Measurements from ENCODE around the gene CSNK1D. TPM values are rescaled to one million over a fixed set of nuclear protein-coding genes. Genes with fewer than 3 reads are reported as not detected.

Gene CSNK1D
- total RNA-seq, 1 donor from 2014 or later: 50.3 TPM

DNA sequence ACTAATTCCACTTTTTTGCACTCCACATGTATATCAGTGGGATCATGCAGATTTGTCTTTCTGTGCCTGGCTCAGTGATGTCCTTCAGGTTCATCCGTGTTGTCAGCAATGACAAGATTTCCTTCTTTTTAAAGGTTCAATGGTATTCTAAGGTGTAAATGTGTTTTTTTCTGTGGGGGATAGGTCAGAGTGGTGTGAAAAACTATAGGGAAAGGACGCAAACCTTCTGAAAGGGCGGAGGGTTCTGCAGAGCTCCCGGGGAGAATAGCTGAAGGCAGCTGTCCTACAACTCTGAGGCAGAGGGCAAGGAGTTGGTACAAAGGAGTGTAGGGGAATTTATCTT lies 21.9 kb upstream of the CSNK1D start:
- no peak for DNase-seq (ENCODE audit: low spot score)

DNA sequence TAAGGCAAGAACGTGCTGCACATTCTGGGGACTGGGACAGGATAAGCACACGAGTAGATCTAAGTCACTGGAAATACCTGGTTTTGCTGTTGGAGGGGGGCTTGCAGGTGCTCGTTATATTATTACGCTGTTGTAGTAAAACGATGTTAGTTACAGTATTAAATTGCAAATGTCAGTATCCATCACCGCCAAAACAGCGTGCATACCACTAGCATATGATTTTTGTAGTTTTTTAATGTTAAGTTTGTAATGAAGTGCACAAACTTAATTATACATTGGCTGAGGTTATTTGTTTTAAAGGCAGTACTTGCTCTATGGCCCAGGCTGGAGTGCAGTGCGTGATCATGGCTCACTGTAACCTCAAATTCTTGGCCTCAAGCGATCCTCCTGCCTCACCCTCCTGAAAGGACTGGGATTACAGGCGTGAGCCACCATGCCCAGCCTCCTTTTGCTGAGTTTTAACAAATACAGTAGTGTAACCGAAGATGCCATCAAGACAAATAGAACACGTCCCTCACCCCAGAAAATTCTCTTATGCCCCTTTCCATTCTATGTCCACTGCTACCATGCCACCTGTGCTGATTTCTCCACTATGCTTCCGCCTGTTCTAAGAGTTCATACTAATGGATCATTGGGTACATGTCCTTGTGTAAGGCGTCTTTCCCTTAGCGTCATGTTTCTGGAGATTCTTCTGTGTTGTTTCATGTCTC lies 20.7 kb upstream of the CSNK1D start:
- no peak for DNase-seq (ENCODE audit: low spot score)

DNA sequence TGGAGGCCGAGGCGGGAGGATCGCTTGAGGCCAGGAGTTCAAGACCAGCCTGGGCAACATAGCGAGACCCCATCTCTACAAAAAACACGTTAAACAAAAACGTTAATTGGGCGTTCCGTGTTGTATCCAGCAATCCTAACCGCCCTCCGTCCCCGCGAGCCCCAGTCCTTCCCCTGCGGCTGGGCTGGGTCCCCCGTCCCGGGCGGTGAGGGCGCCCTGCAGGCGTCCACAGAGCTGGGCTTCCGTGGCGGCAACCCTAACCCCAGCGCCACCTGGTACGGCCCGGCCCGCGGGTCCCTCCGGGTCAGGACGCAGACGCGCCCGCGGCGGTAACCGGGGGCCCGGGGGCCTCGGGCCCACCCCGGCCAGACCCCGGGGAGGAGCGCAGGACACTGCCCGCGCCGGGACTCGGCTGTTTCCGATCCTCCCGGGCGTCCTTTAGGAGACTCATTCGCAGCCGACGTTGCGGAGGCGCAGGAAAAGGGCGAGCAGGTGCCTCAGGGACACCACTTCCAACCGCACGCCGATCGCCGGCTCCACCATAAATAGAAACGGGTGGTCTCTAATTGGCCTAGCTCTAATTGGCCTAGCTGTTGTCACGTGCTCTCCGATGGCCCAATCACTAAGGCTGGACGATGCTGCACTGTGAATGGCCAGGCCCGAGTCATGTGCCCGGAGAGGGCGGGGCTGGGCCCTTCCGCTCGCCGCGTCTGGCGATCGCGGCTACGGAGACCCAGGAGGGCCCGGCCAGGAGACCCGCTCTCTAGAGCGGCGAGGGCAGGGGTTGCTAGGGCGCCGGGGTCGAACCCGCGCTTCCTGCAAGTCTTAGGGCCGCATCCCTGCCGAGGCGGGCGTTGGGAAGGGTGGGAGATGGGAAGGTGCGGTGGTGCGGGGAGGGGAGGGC lies 19.0 kb upstream of the CSNK1D start:
- peak; percentile 99 for DNase-seq (ENCODE audit: low spot score)

DNA sequence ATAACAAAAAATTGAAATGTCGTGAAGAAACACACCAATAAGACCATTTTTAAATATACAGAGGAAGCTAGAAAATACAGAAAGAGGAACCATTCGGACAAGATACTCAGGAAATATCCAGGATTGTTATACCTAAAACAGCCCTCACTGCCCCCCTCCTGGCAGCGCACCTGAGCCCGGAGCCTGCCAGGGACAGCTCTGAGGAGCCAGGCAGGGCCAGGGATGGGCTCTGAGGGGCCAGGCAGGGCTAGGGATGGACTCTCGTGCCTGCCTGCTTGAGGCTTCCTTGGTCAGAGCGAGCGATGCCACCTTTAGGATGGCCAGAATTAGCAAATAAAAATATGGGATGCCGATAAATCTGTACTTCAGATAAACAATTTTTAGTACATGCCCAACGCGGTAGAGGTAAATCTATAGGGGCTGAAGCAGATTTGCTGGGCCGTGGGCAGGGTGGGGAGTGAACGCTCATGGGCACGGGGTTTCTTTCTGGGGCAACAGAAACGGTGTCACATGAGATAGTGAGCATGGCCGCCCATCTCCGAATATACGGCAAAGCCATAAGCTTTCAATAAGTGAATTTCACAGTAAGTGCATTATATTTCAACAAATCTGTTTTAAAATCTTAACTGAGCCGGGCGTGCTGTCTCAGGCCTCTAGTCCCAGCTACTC lies 18.2 kb upstream of the CSNK1D start:
- no peak for DNase-seq (ENCODE audit: low spot score)

DNA sequence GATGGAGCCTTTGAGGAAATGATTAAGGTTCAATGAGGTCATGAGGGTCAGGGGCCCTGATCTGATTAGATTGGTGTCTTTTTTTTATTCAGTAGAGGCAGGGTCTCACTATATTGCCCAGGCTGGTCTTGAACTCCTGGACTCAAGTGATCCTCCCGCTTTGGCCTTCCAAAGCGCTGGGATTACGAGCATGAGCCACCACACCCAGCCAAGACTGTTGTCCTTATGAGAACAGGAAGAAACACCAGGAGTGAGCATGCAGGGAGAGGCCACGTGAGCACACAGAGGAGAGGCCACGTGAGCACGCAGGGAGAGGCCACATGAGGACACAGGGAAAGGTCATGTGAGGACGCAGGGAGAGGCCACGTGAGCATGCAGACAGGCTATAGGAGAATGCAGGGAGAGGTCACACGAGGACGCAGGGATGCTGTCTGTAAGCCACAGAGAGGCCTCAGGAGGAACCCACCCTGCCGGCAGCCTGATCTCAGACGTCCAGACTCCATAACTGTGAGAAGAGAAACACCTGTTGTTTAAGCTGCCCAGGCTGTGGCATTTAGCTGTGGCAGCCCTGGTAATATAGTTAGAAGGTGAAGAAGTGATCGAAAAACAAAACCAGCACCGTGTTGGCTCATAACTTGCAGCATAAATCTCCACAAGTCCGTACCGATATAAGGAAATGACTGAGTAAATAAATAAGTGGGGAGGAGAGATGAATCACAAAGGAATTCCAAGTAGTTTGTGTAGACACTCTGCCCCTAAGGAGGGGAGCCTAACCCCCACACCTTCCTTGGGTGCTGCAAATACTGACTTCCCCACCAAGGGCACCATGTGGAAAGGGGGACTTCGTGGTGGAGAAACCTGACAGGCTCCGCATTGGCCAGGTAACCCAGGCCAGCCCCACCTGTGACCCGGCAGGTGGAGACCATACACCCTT lies 14.6 kb upstream of the CSNK1D start:
- no peak for DNase-seq (ENCODE audit: low spot score)

DNA sequence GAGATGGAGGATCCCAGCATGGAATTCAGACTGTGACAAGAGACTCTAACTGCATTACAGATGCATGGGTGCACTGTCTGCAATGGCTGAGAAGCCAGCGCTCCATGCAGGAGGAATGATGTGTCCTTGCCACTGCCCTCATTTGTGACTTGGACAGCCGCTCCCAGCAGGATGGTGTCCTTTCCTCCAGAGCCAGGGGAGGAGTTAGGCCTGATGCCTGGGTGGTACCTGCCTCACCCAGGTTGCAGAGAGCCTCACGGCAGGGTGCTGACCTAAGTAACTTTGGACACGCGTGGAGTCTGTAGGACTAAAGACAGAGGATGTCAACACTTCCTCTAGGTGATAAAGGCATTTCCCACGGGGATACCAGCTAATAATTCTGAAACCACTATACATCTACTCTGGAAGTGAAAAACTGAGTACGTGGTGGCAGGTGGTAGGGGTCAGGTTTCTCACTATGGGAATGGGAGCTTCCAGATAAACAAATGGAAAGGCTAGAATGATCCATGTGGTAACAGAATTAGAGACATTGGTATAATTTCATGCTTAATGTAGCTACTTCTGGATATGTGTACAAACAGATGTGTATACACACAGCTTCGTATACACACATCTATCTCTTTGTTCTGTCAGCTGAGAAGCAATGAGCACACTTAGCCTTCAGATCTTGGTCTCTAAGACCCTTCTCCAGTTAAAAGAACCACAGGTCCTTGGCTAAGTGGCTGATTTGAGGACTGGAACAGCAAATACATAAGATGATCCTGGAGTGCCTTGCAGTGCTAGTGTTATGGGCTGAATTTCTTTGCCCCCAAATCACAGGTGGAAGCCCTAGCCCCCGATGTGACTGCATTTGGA lies 13.7 kb upstream of the CSNK1D start:
- no peak for DNase-seq (ENCODE audit: low spot score)

DNA sequence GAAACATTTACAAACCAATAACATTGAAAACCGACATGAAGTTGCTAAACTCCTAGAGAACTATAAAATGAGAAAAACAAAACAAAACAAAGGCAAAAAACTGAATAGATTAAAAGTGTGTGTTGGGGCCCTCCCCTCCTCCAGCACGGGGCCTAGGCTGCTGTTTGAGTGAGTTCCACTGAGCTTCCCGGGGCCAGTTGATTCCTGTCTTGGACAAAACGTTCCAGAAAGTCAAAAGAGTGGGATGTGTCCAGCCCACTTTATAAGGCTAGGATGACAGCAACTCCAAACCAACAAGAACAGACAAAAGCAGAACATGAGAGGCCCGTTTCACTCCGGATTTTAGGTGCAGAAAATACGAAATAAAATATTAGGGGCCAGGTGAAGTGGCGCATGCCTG lies 11.6 kb upstream of the CSNK1D start:
- DNase-seq (ENCODE audit: low spot score): no peak

DNA sequence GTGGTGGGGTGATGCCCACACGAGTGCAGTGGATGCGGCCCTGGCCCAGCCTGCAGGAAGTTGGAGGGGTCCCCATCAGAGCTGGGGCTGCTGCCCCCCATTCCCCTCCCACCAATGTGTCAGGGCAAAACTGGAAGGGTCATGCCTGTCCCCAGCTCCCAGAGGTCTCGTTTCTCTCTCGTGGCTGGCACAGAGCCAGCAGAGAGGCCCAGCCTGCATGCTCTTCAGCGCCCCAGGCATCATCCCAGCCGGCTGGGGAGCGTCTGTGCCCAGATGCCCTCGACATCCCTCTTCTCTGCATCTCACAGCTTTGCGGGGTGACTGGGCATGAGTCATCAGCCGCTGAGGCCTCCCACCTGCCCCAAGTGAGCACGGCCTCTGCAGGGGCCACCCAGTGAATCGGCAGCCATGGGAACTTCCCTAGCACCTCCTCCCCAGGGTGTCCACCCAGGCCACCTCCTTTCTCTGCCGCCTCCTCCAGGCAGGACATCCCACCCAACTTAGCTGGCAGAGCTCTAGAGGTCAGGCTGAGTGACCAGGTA lies 9.8 kb upstream of the CSNK1D start:
- DNase-seq (ENCODE audit: low spot score): peak; percentile 54

DNA sequence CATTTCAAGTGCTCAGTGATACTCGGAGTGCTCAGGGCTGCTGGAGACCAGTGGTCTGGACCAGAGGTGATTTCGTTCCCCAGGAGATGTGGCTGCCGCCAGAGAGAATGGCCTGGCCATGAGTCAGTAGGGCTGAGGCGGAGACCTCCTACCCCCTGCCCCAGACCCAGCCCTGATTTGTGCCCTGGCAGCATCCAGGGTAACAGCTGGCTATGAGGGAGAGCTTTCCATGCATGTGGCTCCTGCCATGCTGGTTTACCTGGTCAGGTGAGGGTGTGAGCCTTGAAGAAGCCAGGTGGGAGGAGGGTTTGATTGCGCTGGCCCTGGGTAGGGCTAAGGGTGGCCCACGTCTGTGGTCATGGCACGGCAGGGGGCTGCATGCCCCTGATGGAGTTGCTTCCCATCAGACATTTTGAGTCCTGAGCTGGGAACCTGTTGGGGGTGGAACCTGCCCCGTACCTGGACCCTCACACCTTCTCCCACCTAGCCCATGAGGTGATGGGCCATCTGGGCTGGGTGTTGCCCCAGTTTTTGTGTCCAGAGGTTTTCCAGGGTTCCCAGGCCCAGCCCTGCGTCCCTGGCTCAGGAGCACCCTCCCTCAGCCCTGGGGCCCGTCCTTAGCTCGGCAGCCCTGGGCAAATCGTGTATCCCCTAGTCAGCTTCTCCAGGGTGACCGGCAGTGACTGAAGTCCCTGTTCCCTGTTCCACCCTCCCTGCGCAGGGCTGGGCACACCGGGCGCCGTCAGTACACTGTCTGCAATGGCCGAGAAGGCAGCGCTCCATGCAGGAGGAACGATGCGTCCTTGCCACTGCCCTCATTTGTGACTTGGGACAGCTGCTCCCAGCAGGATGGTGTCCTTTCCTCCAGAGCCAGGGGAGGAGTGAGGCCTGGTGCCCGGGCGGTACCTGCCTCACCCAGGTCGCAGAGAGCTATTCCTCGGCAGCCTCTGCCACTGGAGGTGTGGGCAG lies 9.0 kb upstream of the CSNK1D start:
- no peak for DNase-seq (ENCODE audit: low spot score)

DNA sequence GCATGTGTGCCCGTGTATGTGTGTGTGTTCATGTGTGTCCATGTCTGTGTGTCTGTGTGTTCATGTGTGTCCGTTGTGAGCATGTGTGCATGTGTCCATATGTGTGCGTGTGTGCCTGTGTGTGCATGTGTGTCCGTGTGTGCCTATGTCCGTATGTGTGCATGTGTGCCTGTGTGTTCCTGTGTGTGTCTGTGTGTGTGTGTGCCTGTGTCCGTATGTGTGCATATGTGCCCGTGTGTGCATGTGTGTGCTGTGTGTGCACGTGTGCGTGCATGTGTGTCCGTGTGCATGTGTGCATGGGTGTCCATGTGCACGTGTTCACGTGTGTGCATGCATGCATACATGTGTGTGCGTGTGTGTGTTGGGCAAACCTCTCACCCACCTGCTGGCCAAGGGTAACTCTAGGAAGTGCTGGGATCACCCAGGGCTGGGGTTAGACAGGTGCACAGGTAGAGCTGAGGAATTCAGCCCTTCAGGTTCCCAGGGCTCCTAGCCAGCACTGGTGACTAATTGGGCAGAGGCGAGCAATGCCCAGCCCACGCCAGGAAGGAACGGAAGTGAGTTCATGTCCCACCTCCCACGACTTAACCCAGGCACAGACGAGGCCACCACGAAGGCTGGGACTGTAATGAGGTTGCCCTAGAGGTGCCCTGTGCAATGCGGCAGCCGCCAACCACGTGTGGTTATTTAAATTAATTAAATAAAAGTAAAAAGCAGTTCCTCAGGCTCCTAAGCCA lies 8.2 kb upstream of the CSNK1D start:
- DNase-seq (ENCODE audit: low spot score): no peak

DNA sequence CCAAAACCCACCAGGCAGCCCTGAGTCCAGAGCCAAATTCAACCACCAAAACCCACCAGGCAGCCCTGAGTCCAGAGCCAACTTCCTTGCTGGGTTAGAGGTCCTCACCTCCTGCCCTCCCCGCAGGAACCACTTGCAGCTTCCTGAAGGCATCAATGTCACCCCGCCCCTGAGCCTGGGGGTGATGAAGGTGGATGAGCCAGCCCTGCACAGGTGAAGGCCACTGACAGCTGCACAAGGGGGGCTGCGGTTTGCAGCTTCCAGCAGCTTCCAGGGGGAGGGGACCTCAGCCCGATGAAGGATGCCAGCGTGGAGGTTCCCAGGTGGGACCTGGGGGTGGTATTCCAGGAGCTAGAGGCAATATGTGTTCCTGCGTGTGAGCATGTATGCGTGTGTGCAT lies 7.6 kb upstream of the CSNK1D start:
- no peak for DNase-seq (ENCODE audit: low spot score)

DNA sequence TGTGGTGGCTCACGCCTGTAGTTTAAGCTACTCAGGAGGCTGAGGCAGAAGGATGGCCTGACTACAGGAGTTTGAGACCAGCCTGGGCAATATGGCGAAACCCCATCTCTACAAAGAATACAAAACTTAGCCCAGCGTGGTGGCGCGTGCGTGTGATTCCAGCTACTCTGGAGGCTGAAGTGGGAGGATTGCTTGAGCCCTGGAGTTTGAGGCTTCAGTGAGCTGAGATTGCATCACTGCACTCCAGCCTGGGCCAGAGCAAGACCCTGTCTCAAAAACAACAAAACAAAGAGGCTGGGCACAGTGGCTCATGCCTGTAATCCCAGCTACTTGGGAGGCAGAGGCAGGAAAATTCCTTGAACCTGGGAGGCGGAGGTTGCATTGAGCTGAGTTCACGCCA lies 7.0 kb upstream of the CSNK1D start:
- no peak for DNase-seq (ENCODE audit: low spot score)

DNA sequence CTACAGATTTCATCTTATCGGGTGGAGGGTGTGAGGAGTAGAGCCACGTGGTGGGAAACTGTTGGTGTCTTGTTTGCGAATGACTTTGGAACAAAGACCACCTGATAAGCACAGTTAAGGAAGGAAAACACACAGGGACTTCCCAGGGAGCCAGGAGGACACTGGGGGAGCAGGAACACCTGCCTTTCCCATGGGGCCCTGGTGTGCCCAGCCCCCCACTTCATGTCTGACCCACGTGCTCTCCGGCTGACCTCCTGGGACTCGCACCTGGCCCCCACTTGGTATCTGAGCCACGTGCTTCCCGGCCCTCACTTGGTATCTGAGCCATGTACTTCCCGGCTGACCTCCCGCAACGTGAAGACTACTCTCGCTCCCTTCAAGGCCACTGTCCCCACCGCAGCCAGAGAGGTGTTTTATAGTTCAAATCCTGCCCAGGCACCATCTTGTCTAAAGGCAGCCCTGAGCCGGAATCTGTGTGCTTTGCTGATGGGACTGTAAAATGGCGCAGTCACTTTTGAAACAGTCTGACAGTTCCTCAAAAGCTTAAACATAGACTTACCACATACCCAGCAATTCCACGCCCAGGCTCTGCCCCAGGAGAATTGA lies 5.4 kb upstream of the CSNK1D start:
- DNase-seq (ENCODE audit: low spot score): no peak

DNA sequence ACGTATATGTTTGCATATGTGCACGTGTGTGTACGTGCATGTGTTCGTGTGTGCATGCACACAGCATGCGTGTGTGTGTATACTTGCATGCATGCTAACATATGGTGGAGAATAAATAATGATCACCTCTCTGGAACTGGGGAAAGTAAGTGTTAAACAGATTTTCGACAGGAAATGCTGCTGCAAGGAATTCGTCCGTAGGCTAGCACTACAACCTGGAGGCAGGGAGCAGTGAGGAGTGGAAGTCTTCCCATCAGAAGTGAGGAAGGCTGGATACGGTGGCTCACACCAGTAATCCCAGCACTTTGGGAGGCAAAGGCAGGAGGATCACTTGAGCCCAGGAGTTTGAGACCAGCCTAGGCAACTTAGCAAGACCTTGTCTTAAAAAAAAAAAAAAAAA lies 4.8 kb upstream of the CSNK1D start:
- no peak for DNase-seq (ENCODE audit: low spot score)

DNA sequence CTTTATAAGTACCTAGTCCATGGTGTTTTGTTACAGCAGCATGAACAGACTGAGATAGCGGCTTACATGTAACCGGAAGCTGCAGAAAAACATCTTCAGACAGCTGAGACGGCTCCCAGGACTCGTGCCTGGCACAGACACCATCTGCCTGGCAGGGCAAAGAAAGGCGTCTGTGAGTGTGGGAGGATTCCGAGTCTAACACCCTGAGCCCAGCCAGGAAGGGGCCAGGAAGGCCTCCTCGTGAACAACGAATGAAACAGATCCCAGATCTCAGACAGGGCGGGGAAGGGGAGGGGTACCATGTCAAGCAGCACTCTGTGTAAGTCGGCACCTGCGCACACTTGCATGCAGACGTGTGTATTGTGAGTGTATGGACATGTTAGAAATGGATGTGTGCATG lies 4.4 kb upstream of the CSNK1D start:
- no peak for DNase-seq (ENCODE audit: low spot score)

DNA sequence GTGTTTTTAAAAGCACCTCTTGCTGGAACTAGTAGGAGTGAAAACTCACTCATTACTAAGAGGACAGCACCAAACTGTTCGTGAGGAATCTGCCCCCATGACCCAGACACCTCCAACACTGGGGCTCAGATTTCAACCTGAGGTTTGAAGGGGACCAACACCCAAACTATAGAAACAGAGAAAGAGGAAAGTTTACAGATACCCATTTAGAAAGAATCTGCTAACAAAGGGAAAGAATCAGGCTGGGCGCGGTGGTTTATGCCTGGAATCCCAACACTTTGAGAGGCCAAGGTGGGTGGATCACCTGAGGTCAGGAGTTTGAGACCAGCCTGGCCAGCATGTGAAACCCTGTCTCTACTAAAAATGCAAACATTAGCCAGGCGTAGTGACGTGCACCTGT lies 3.4 kb upstream of the CSNK1D start:
- DNase-seq (ENCODE audit: low spot score): no peak

DNA sequence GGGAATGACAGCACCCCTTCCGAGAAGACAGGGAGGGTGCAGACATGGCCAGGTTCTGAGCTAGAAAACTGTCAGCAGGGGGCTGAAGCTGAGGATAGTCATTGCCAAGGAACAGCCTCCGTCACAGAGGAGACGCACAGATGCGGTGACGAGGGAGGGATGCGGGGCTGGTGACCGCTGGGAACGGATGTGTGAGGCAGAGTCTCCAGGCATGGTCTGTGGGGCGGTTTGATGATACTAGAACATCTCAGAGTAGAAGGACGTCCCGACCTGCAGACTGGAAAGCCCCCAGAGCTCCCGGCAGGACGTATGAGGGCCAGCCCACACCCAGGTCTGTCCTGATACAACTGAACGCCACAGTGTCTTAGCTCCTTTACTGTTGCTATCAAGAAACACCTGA lies 1.8 kb upstream of the CSNK1D start:
- no peak for DNase-seq (ENCODE audit: low spot score)

All from umbilical cord (tissue), 2 donors.